Activated CD4-positive, alpha-beta T cell treated with anti-CD3 and anti-CD28 coated beads, Interleukin-2, amount 50 U/mL, for 48 hours (primary cell): ENCODE results near the gene ZNF777.
"Not testable (repeated sequence)": the region's sequence is repeated elsewhere in the genome, so short reads cannot be mapped to it uniquely, and the experiment has no call there.

Source experiments
- DNase-seq, 2 experiments: peaks; one replicate each; pipeline ENCODE4 v3.0.0-alpha.2; 2020

Gene ZNF777

DNA sequence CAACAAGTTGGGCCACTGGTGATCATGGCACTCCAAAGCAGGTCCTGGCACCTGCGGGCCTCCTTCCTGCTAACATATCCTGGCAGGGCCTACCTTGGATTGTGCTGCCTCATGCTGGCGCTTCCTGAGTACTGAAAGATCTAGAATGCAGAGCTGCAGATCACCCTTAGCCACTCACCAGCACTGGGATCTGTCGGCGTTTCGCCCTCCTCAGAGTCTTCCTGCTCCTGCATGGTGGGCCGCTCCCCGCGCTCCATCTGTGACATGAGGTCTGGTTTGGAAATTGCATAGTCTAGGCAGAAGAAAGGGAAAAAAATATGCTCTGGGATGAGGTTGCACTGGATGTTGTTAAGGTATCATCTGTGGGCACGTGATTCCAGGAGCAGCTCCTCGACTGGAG is 10.0 kb downstream of the ZNF777 start:
- no peak for DNase-seq

DNA sequence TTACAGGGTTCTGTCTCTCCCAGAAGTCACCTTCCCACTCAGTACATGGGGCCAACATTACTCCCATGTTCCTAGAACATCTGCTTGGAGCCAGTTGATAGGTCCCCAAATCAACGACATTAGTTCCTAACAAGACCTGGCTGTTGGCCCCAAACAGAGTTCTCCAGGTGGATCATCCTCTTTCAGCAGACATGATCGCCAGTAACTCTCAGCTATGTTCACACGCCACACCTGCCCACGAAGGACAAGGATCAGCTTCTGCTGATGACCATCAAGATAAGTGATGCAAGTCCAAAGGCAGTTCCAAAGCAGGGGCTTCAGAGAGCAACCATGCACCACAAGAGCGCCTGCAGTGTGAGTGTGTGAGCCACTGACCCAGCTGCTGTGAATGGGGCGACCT is 11.0 kb downstream of the ZNF777 start:
- no peak for DNase-seq

DNA sequence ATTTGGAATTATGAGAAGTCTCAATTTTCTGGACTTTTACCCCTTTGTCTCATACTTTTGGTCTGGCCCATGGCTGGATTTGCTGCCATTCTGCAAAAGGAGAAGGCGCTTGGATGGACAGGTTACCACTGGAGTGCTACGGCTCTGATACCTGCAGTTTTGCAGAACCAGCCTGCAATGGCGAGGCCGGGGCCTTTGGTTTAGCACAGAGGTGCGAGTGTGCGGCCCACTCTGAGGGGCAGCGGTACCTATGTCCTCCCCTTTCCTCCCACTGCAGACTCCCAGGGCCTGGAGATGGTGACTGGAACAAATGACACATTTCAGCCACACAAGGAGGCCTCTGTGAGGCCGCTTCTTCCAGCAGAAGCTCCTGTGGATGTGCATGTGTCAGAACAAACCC is 11.9 kb downstream of the ZNF777 start:
- no peak for DNase-seq

DNA sequence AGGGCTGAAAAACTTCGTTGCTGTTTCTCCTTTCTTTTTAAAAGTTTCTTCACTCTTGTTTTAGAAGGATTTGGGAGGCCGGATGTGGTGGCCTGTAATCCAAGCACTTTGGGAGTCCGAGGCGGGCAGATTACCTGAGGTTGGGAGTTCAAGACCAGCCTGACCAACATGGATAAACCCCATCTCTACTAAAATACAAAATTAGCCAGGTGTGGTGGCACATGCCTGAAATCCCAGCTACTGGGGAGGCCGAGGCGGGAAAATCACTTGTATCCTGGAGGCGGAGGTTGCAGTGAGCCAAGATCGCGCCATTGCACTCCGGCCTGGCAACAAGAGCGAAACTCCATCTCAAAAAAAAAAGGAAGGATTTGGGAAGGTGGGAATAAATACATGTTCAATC is 14.8 kb downstream of the ZNF777 start:
- not testable (repeated sequence) for DNase-seq

DNA sequence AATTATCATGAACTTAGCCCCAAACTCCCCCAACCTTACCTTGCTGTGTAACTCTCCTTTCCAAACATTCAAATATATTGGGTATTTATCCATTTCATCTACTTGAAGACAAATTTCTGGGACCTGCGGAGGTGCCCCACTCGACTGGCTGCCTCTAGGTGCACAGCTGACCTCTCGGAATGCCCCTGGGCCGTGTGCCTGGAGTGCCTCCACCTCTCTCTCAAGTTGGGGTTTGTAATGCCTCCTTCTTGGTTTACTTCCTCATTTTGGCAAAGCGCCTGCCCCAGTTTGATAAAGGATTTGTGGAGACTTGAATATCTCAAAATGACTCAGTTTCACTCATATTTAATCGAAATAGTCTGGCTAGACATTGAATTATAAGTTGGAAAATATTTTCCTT is 16.6 kb downstream of the ZNF777 start:
- DNase-seq, result no peak

DNA sequence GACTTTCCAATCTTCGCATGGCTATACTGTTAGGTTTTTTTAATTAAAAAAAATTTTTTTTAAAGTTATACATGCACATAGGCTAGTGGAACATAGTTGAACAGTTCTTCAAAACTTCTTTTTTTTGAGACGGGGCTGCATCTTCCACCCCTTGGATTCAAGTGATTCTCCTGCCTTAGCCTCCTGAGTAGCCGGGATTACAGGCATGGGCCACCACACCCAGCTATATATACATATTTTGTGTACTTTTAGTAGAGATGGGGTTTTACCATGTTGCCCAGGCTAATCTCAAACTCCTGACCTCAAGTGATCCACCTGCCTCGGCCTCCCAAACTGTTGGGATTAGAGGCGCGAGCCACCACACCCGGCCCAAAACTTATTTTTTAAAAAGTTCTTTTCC is 17.3 kb downstream of the ZNF777 start:
- no peak for DNase-seq

DNA sequence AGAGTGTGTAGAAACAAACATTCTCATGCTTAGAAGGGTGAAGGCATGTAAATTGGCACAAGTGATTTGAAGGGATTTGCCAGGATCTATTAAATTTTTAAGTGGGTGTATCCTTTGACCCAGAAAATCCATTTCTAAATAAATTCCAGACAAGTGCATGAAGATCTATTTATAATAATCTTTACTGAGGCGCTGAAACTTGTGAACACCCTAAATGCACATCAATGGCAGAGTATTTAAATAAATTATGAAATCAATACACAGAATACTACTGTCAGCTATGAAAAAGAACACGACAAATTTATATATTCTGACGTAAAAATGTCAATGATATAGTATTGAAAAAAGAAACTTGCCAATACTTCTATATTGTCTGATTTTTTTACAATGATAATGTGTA is 17.9 kb downstream of the ZNF777 start:
- DNase-seq, result no peak

DNA sequence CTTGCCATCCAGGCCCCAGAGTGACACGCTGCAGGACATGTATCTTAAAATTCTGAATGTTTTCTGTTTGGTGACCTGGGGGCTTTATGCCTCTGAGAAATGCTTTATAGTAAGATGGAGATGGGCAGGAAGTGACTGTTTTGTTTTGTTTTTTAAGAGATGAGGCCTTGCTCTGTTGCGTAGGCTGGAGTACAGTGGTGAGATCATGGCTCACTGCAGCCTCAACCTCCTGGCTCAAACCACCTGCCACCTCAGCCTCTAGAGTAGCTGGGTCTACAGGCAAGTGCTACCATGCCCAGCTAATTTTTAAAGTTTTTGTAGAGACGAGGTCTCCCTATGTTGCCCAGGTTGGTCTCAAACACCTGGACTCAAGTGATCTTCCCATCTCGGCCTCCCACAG is 20.6 kb downstream of the ZNF777 start:
- DNase-seq, result peak in 1 of 2 experiments; percentile 26

DNA sequence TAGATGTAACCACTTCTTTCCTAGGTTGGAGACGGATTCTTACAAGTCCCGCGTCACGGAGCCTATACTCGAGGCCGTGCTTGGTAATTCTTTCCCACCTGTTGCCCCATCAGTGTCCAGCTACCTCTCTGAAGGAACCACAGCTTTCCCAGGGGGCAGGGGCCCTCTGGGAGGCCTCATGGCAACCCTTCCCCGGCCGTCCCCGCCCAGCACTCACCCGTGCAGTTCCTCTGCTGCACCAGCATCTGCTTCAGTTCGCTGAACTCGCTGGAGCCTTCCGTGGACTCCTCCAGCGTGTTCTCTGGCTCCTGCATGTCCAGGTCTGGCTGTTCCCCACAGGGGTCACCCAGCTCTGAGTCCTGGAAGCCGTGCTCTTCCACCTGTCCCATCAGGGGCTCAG is 24.5 kb downstream of the ZNF777 start:
- no peak for DNase-seq

DNA sequence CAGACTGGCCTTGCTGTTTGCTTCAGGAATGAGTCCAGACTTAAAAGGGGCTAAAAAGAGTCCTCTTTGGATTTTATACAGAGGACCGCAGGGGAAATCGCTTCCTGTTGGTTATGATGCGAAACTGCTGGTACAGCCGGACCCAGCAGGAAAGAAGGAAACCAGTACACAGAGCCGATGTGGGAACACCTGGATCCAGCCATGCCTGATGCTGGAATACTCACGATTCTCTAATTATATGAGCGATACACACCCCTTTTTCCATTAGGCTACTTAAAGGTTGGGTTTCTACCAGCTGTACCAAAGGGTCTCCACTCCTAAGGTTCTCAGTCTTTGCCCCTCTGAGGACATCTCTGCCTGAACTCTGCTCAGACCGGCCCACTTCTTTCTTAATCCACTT is 27.7 kb downstream of the ZNF777 start:
- DNase-seq, result no peak

DNA sequence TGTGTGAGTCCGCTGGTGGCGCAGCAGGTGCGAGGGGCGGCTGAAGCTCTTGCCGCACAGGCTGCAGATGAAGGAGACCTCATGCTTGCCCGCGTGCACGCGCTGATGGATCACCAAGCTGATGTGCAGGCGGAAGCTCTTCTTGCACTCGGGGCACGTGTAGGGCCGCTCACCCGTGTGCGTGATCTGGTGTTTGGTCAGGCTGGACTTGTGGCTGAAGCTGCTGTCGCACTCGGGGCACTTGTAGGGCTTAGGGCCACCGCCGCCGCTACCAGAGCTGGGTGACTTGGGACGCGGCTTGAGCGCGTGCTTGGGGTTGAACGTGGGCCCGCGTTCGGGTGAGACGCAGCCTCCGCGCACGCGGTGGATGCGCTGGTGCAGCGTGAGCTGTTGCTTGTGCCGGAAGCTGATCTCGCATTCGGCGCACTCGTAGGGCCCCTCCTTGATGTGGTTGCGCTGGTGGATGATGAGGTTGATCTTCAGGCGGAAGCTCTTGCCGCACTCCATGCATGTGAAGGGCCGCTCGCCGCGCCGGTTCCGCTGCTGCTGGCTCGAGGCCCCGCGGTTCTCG is 28.7 kb downstream of the ZNF777 start:
- DNase-seq, result no peak

DNA sequence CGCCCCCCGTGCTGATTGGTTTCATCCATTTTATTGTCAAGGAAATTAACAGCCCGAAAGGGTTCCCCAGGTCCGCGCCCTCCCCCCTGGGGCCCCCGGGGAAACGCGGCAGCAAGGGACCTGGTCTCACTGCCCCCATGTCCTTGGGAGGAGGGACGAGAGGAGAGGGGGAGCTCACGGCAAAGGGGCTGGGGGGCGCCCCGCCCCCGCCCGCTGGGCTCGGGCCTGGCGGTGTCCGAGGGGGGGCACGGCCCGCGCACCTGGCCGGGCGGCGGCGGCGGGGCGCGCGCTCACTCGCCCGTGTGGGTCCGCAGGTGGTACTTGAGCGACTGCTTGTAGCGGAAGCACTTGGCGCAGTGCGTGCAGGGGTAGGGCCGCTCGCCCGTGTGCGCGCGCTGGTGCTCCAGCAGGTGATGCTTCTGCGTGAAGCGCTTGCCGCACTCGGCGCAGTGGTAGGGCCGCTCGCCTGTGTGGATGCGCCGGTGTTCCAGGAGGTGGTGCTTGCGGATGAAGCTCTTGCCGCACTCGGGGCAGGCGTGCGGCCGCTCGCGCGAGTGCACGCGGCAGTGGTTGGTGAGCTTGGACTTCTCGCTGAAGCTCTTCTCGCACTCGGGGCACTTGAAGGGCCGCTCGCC is 29.3 kb downstream of the ZNF777 start:
- no peak for DNase-seq

DNA sequence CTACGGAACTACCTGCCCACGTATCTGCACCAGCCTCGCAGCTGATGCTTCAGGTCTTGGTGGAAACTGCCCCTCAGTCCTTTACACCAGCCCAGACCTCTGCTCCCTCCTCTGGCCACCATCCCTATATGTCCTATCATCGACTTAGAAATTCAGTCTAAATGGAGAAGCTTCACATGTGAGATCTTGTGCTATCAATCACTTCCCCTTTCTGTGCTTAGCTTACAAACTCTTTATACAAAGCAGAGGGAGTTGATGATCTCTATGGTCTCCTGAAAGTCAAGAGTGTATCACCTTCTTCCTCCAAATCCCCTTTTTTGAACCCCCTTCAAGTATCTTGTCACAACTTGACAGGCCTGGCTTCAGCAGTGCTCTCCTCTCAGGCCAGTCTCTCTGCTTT is 30.7 kb downstream of the ZNF777 start:
- DNase-seq, result no peak

DNA sequence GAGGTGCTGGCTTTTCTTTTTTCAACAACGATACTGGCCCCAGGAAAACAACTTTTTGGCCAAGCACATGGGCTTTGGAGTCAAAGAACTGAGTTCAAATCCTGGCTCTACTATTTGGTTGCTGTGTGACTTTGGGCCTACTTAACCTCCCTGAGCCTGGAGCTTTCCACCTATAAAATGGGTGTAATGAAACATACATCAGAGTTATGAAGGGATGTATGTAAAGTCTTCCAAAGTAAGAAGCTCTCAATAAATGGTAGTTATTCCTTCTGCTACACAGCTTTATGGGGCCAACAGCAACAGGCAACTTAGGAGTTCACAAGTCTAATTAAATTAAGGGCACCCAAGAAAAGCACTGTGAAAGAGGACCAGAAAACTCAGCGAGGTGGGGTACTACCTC is 33.0 kb downstream of the ZNF777 start:
- DNase-seq, result no peak

DNA sequence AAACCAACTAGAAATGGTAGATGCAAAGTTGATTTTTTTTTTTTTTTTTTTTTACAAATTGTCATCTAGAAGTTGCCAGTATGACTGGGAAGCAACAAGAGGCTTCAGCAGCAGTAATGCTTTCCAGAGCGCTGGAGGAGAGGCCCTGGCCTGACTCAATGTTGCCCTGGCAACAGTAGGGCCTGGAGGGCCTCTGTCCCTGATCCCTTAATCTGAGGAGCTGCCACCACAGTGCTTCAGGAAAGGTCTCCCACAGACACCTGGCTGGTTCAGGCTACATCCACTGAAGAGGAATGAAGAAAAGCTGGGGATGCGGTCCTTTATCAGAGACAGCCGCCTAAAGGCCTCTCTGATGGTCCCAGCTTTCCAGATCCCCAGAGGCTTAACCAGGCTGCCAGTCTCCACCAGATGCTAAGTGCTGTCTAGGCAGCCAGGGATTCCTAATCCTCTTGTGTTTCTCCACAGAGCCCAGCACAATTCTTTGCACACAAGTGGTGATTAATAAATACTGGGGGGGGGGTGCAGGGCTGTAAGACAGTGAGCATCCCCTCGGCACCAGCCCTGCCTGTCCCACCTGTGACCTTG is 33.7 kb downstream of the ZNF777 start:
- no peak for DNase-seq

DNA sequence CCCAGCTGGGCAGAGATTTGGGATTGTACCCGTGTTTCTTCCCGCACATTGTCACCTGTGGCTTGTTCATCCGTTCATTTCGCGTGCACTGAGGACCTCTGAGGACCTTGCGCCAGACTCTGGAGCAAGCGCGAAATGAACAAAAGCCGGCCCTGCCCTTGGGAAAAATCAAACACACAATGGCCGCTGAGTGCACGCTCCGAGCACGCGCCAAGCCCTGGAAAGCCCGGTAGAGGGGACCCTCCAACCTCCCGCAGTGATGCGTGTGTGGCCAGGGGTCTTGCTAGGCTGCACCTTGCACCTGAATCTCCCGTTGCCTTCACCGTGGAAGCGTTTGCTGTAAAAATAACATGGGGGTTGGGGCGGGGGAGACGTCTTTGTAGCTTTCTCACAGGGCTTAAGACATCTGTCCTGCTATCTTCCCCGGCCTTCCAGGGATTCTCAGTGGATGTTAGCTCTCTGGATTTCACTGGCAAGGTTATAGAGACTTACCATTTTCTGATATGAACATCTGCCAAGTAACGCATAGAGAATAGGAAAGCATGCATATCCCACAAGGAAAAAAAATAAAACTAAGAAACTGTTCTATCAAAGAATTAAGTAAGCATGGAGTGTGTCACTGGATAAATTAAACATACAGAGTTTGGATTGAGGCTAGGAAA is 37.3 kb downstream of the ZNF777 start:
- no peak for DNase-seq

DNA sequence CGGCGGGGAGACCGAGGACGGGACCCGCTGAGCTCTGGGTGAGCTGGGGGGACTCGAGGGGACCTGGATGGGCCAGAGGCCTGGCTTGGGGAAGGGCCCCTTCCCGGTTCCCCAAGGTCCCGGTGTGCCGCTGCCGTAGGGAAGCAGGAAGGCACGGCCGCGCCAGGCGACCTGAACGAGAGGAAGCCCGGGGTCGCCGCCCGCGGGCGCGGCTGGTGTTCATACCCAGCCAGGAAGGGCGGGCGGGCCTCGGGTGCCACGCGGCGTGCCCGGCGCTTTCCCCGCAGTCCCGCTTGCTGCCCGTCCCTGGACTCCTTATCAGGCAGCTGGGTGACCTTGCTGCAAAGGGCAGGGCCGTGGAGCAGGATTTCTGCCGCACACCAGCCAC is 38.0 kb downstream of the ZNF777 start:
- DNase-seq, result peak; percentile 41 to 52

DNA sequence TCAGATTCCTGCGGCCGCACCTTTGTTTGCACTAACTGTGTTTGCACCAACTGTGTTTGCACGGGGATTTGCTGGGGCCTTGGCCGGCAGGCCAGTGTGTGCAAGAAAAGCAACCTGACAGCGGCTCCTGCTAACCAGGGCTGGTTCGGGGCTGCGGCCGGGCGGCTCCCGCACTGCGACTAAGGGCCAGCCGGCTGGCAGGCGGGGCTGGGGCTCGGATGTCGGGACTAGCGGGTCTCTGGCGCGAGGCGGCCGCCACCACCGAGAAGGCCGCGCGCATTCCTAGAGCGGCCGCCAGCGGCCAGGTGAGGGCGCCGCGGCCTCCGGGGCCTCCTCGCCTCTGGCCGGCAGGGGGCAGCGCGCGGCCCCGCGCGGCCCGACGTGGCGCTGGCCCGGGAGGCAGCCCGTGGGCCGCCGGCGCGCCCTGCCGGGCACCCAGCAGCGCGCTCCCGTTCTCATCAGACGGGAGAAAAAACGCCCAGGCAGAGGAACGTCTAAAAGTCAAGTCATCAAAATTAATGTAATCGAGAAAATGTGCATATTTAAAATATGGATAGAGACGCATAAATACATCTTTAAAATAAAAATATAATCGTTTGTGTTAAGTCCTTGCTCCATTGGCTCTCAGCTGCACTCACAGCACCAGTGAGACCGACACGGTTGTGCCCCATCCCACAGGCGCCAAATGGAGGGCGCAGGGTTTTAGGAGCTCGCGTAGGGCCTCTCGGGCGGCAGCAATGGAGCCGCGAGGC is 38.5 kb downstream of the ZNF777 start:
- peak; percentile 63 to 71 for DNase-seq

DNA sequence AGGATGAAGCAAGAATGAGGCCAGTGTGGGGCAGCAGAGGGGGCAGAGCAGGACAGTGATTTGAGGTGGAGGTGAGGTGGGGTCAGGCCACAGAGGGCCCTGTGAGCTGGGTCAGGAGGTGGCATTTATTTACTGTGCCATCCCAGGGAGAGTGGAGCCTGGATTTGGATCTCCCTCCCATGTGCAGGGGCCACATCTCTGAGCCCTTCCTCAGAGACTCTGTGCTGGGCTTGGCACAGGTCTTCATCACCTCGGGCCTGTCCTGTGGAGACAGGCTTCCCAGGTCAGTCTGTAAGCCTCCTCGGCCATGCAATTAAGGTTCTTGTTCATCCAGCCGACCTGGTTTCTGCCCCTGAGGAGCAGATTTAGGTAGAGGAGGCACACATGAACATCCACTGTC is 40.9 kb downstream of the ZNF777 start:
- no peak for DNase-seq

DNA sequence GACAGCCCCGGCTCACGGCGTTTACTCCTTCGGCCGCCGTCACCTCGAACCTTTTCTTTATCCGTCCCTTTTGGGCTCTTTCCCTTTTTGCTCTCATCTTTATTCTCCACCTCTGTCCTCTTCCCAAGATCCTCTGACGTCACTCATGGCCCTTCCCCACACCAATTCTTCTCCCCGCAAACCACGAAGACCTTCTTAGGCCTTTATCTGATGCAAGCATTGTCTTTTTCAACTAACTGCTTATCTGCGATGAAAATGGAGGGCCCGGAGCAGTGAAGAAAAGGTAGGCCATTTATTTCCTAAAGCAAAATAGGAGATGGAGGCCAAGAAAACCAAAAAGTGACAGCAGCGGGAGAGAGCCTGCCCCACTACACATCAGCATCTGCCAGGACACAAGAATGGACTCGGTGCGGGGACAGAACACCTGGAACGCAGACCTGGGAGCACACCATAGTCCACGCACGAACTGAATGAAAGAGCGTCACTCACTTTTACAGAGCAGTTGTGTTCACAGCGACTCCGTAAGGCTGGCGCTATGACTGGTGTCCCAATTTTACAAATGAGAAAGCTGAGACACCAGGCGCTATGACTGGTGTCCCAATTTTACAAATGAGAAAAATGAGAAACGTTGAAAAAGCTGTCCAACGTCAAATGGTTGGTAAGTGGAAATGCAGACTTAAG is 45.3 kb downstream of the ZNF777 start:
- no peak for DNase-seq

DNA sequence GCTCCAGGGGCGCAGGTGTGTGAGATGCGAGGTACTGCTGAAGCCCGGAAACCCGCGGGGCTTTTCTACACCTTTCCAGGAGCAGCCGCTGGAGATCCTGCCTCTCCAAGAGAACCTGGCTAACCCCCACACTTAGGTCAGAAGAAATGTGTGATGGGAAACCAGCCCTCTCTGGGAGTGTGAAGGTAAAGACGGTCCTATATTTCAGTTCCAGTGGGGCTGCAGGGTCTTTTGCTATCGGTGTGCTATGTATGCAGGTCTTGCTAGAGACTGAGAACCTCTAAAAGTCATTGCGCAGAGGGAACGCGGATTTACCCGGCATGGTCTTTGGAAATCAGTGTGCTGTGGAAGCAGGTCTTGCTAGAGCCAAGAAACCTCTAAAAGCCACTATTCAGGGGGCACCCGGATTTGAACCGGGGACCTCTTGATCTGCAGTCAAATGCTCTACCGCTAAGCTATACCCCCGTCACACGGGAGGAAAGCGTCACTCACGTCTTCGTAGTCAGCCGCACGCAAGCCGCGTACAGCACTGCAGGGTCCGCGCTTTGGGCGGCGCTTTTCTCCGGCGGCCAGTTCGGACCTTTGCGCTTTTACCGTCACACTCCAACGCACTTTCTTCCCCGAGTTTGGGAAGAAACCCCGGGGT is 46.0 kb downstream of the ZNF777 start:
- DNase-seq, result peak; percentile 50 to 59

DNA sequence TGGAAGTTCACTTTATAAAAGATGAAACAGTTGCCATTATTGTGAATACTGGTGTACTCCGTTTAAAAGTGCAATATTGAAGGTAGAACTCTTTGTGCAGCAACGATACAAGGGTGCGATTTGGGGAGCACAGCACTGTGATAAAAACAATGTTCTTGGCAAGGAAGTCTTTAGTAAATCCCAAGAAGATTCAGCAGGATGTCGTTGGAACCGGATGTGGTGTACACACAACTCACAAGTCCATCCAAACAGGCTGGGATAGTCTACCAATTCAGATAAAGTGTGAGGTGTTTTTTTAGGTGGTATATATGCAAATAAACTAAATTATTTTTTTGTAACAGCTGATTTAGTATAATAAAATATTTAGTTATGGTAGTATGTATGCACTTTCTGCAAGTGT is 46.7 kb downstream of the ZNF777 start:
- DNase-seq, result no peak
